GM18858 (cell line): Measurements from ENCODE around the gene ACHE.

Experiments used
- ATAC-seq: cut with Tn5 transposase; IDR thresholded peaks from one replicate; pipeline ENCODE4 v1.9.1; 2021; ENCODE audit not compliant: unreplicated experiment

Gene ACHE

DNA sequence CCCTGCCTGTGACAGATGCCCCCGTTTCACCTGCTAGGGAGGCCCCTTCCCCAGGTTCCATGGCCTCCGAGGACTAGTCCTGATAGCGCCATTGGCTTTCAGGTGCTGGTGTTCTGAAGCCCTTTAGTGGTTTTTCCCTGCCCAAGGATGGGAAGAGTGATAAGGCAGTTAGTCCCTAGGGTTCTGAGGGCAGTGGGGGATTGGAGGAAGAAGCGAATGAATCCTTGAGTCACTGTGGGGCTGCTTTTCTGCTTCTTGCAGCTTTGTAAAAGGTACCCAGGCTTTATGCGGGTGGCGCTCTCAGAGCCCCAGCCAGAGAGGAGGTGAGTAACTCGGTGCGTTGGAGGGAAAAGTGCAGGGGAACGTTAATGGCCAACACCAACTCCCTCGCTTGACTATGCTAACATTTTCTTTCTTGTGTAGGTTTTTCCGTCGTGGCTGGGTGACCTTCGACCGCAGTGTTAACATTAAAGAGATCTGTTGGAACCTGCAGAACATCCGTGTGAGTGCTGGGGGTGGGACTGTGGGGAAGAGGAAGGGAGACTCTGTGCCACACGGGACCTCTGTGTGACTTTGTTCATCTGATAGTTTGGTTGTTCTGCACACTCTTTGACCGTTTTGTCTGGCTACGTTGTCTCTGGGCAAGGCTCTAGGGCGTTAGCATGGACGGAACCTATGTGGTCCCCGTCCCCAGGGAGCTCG, 10.1 kb downstream of the ACHE start:
- ATAC-seq = no peak

- no peak for ATAC-seq
These were observed 10.8 kb downstream of the ACHE start for GRCh38 chr7:100884736-100885439.

- ATAC-seq = no peak
These were observed 12.7 kb downstream of the ACHE start for GRCh38 chr7:100882785-100883526.

- ATAC-seq = no peak
These were observed 13.5 kb downstream of the ACHE start for GRCh38 chr7:100882201-100882600.

DNA sequence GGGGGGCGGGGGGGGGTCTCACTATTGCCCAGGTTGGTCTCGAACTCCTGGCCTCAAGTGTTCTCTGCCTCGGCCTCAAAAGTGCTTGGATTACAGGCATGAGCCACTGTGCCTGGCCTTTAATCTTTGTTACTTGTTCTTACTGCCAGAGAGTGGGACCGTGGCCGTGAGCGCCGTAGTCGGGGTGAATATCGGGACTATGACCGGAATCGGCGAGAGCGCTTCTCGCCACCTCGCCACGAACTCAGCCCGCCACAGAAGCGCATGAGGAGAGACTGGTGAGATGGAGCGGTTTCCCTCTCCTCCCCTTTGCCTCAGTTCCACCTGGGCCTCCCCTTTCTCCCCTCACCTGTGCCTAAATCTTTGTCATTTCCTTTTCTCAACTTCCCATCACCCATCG, 14.6 kb downstream of the ACHE start:
- no peak for ATAC-seq

DNA sequence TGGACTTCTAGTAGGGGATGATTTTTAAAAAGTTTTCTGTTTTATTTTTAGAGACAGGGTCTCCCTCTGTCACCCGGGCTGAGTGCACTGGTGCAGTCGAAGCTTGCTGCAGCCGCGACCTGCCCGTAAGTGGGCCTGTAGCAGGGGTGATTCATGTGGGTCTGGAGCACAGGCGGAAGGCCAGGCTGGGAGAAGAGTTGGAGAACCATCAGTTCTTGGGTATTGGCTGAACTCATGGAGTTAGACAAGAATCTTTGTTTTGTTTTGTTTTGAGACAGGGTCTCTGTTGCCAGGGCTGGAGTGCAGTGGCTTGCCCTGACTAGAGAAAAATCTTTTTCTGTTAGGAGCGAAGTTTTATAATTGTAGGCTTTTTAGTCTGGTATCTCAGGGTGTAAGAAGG, 15.0 kb downstream of the ACHE start:
- no peak for ATAC-seq

DNA sequence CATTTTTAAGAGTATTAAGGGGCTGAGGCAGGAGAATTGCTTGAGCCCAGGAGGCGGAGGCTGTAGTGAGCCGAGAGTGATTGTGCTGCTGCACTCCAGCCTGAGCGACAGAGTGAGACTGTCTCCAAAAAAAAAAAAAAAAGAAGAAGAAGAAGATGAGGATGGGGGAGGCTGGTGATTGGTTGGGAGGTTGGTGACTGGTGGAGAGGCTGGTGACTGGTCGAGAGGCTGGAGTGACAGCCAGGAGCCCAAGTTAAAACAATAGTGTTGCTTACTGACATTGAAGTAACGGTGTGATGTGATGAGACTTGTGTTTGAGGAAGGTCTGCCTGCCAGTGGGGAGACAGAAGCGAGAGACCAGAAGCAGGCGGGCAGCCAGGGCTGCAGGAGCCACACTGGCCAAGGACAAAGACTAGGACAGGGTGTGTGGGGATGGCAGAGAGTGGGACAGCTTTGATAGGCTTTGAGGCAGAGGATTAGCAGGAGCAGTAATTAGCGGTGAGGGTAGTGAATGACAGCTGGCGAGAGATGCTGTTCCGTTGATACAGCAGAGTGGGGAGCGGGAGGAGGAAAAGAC, 15.9 kb downstream of the ACHE start:
- ATAC-seq = no peak

- no peak for ATAC-seq
These were observed 17.0 kb downstream of the ACHE start for GRCh38 chr7:100878685-100879084.

GRCh38 chr7:100878013-100878412, 17.7 kb downstream of the ACHE start:
- ATAC-seq = no peak

DNA sequence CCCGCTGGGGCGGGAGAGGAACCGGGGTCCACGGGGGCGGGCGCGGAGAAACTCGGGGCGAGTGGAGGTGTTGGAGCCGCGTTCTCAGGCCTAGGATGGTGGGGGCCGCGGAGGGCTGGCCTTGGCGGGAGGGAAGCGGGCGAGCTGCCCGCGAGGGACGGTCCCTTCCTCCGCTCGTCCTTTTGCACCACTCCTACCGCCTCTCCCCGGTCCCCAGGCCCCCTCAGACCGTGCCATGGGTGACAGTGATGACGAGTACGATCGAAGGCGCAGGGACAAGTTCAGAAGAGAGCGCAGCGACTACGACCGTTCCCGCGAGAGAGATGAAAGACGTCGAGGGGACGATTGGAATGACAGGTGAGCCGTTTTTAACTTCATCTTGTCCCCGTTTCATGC, 20.3 kb downstream of the ACHE start:
- ATAC-seq = peak; percentile 17

DNA sequence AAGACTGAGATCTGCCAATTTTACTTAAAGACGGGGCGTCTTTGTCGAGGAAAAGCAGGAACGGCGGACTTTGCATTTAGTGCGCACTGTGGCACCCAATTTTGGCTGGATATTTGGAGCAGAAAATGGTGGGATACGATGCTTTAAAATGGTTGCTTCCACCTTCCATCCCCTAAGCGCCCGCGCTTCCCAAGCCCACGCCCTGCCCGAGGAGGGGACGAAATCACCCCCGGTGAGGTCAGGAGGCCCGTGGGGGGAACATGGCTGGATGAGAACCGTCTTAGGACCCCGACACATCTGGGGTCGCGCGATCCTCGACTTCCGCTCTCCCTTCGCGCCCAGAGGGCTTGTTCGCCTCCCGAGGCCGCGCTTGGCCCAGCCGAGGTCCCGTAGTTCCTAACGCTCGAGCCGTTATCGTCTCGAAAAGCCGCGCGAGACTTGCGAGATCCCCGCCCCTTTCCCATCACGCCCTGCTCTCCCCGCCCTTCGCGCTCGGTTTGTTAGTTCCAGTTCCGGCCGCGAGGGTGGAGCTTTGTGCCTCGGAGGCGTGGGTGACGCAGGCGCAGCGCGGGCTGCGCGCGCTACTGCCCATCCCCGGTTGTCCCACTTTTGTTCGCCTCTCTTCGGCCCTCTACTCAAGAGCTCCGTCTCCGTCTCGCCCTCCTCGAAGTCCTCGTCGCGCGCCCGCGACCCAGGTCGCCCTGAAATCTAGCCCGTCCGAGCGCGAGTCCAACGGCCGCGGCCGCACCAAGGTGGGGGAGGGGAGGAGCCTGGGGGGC, 20.9 kb downstream of the ACHE start, which contains the start of gene SRRT:
SRRT (plus strand) TSS at position 527 of the 779 bp plus-strand sequence. CDS start 488 bp downstream, outside the sequence.
- peak; percentile 68 for ATAC-seq

DNA sequence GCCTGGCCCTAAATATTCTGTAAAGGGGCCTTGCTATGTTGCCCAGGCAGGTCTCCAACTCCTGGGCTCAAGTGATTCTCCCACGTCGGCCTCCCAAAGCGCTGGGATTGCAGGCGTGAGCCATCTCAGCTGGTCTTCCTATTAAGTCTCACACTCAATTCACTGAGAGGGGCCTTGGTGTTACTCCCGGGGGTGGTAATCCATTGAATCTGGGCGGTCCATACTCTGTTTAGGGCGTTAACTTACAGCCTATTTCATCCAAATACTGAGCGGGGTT, 21.4 kb downstream of the ACHE start:
- no peak for ATAC-seq

GRCh38 chr7:100873599-100874299, 21.9 kb downstream of the ACHE start:
- ATAC-seq = no peak

DNA sequence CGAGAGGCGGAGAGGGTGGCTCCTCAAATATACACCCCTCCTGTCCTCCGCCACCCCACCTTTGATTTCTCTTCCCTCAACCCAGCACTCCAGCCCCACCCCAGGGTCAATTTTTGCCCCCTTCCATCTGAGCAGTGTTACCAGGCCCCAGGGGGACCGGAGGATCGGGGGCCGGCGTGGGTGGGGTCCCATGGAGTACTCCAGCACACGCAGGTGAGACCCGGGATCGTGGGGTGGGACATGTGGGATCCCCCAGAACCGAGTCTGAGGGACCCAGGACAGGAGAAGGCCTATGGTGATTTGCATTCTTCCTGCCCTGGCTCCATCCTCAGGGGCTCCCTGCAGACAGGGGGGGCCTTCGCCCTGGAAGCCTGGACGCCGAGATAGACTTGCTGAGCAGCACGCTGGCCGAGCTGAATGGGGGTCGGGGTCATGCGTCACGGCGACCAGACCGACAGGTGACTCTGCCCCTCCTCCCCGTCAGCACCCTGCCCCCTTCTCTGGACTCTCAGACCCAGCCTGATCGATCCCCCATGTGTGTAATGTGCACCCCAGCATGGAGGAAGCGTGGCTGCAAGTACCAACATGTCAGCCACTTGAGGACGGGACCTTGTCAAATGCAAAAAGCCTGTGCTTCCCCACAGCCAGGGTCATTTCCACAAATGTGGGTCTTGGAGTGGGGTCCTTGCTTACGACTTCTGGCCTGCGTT, 27.8 kb downstream of the ACHE start:
- ATAC-seq = no peak

DNA sequence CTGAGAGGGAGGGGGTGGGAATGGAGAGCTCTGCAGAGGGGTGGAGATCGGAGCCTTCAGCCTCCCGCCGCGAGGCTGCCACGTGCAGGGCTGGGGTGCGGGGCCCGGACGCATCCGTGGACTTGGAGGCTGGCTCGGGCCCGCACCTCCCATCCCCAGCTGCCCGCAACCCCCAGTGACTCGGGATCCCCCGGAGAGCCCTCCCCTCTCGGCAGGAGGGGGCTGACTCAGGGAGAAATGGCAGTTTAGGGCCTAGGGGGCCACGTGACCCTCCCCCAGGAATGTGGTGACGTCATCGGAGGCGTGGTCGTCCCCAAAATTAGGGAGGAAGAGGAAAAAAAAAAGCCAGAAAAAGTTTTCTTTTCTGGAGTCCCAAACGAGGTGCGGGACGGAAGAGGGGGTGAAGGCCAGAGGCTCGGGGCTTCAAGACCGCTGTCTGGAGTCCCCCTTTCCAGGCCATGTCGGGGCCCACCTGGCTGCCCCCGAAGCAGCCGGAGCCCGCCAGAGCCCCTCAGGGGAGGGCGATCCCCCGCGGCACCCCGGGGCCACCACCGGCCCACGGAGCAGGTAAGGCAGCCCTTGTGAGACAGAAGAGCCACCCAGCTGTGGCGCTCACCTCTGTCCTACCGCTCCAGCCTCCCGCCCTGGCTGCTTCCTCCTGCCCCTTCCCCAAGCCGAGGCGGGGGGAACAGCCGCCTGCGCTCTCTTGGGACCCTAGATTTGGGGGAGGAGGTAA, 28.5 kb downstream of the ACHE start, which contains the start of gene TRIP6:
TRIP6 (plus strand) TSS at position 348 of the 736 bp plus-strand sequence; CDS start at position 459, 111 bp downstream.
- no peak for ATAC-seq

DNA sequence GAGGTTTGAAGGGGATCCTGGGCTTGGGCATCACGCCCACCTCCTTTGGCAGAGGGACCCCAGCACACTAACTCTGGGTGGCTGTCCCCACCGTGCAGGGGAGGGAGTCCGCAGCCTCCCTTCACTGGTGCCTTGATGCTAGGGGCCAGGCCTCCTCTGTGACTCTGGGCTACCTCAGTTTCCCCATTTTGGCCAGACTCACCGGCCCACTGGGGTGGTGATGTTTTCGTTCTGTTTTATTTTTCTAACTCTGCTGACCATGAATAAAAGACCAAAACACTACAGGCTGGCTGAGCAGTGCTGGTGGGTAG, 29.0 kb downstream of the ACHE start:
- ATAC-seq = no peak

DNA sequence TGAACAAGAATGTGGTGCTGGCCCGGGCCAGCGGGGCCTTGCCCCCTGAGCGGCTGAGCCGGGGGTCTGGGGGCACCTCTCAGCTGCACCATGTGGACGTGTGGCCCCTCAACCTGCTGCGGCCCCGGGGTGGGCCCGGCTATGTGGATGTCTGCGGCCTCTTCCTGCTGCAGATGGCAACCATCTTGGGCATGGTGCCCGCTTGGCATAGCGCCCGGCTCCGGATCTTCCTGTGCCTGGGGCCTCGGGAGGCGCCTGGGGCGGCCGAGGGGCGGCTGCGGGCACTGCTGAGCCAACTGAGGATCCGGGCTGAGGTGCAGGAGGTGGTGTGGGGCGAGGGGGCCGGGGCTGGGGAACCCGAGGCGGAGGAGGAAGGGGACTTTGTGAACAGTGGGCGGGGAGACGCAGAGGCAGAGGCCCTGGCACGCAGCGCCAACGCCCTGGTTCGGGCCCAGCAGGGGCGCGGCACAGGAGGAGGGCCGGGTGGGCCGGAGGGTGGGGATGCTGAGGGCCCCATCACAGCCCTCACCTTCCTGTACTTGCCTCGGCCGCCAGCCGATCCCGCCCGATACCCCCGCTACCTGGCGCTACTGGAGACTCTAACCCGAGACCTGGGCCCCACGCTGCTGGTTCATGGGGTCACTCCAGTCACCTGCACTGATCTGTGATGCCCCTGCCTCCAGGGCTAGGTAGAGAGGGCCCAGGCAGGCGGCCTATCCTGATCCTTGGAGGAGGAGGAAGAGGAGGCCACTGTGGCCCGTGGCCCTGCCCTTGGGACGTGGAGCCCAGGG, 29.6 kb downstream of the ACHE start:
- no peak for ATAC-seq

DNA sequence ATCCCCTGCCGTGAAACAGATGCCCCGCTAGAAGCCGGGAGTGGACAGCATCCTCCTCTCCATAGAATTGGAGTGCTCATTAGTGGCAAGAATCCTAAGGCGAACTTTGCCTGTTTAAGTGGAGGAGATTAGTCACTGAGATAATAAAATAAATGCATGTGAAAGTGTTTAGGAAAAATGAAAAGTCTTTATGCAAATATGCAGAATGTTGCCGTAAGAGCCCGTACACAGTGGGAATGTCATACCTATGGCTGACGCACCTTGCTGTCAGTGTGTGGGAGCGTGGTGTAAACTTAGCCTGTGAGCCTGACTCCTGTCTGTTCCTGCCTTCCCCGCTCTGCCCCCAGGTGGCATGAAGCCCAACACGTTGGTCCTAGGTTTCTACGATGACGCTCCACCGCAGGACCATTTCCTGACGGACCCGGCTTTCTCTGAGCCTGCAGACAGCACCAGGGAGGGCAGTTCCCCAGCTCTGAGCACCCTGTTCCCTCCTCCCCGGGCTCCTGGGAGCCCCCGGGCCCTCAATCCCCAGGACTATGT, 30.2 kb downstream of the ACHE start:
- ATAC-seq = no peak
